NCI-H2227 treated with DMSO at 0.1 percent for 48 hours (cell line): ENCODE measurements around the gene KPNA2.
"Not testable (repeated sequence)": the region's sequence is repeated elsewhere in the genome, so short reads cannot be mapped to it uniquely, and the experiment has no call there.

Source experiments
- DNase-seq: peaks from one replicate; lab custom pipeline; 2025; lab: John Stamatoyannopoulos, UW

The KPNA2 gene

GRCh38 chr17:68035523-68036303 is at the start of gene KPNA2:
KPNA2 (plus strand) TSS chr17:68035735; CDS start chr17:68037133, 1,398 bp downstream.
- DNase-seq = peak; percentile 98

GRCh38 chr17:67990909-67991308 is 44.6 kb upstream of the KPNA2 start:
- DNase-seq = no peak

- no peak for DNase-seq
Observed at GRCh38 chr17:67992548-67993152, 42.9 kb upstream of the KPNA2 start.

- peak; percentile 82 for DNase-seq
Observed at GRCh38 chr17:67993153-67993997, 42.2 kb upstream of the KPNA2 start.

GRCh38 chr17:67993998-67994361 is 41.6 kb upstream of the KPNA2 start:
- no peak for DNase-seq

- DNase-seq = no peak
Observed at GRCh38 chr17:67994817-67995569, 40.5 kb upstream of the KPNA2 start.

- no peak for DNase-seq
Observed at GRCh38 chr17:67995570-67996263, 39.8 kb upstream of the KPNA2 start.

GRCh38 chr17:67996301-67997171 is 39.0 kb upstream of the KPNA2 start, which contains the start of gene C17orf58:
C17orf58 (minus strand) TSS chr17:67996469; CDS start chr17:67996198, 271 bp downstream.
- DNase-seq = not testable (repeated sequence)

GRCh38 chr17:67998466-67998865 is 37.1 kb upstream of the KPNA2 start:
- no peak for DNase-seq

GRCh38 chr17:67999291-67999911 is 36.1 kb upstream of the KPNA2 start:
- no peak for DNase-seq

GRCh38 chr17:68004201-68004600 is 31.3 kb upstream of the KPNA2 start:
- DNase-seq = no peak

- no peak for DNase-seq
Observed at GRCh38 chr17:68006797-68007196, 28.7 kb upstream of the KPNA2 start.

GRCh38 chr17:68011199-68011665 is 24.3 kb upstream of the KPNA2 start:
- no peak for DNase-seq

GRCh38 chr17:68013385-68013784 is 22.1 kb upstream of the KPNA2 start:
- no peak for DNase-seq

- no peak for DNase-seq
Observed at GRCh38 chr17:68015081-68015723, 20.3 kb upstream of the KPNA2 start.

- no peak for DNase-seq
Observed at GRCh38 chr17:68016838-68017237, 18.7 kb upstream of the KPNA2 start.

- not testable (repeated sequence) for DNase-seq
Observed at GRCh38 chr17:68018493-68018892, 17.0 kb upstream of the KPNA2 start.

GRCh38 chr17:68019336-68019674 is 16.2 kb upstream of the KPNA2 start:
- DNase-seq = no peak
